ENCODE measurements around the gene CAPNS2. TPM values are rescaled to one million over a fixed set of nuclear protein-coding genes. Genes with fewer than 3 reads are reported as not detected.

The CAPNS2 gene
- total RNA-seq, 4 donors from 2014 or later, result 0.98 to 4.8 (median 3.6) TPM; not detected in 1

DNA sequence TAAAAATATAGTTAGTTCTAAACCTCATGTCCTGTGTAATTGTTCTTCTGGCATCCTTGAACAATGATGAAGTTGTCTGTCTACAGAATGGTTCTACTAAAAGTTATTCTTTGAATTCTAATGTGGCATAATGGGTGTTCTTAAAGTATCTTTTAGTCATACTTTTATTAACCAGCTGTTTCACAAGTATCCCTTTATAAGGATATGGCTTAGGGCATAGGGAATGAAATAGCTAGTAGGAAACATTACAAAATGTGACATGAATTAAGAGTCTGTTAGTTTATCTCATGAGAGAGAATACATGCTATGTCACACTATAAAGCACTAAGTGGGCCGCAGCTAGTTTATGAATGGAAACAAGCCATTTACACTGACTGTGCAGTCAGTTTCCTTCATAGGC is 26.3 kb upstream of the CAPNS2 start:
- 47 to 58% methylated on average over 1 of the region's 1 CpG for WGBS, 2 donors
- Histone ChIP-seq H3K27me3 (no peaks in the 10 kb centered on the region), H3K9me3 (no peaks in the 10 kb centered on the region), H3K4me1 (peaks cover 0 to 76% (median 10%) of the 10 kb centered on the region in 4 donors), H3K27ac (peak overlapping the region in 3 of 4 donors; percentile 41 to 84 (median 67)), H3K36me3 (no peaks in the 10 kb centered on the region), H3K4me3 (no peak overlapping the region)
- TF ChIP-seq POLR2A (IDR thresholded peaks at IDR 0.05), result no peak
- TF ChIP-seq, protein P1, sequence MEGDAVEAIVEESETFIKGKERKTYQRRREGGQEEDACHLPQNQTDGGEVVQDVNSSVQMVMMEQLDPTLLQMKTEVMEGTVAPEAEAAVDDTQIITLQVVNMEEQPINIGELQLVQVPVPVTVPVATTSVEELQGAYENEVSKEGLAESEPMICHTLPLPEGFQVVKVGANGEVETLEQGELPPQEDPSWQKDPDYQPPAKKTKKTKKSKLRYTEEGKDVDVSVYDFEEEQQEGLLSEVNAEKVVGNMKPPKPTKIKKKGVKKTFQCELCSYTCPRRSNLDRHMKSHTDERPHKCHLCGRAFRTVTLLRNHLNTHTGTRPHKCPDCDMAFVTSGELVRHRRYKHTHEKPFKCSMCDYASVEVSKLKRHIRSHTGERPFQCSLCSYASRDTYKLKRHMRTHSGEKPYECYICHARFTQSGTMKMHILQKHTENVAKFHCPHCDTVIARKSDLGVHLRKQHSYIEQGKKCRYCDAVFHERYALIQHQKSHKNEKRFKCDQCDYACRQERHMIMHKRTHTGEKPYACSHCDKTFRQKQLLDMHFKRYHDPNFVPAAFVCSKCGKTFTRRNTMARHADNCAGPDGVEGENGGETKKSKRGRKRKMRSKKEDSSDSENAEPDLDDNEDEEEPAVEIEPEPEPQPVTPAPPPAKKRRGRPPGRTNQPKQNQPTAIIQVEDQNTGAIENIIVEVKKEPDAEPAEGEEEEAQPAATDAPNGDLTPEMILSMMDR (IDR thresholded peaks at IDR 0.05), result no peak
- no peak for TF ChIP-seq EP300 (IDR thresholded peaks at IDR 0.05)
- no peak for DNase-seq (ENCODE audit: low spot score in 2 of 2)

DNA sequence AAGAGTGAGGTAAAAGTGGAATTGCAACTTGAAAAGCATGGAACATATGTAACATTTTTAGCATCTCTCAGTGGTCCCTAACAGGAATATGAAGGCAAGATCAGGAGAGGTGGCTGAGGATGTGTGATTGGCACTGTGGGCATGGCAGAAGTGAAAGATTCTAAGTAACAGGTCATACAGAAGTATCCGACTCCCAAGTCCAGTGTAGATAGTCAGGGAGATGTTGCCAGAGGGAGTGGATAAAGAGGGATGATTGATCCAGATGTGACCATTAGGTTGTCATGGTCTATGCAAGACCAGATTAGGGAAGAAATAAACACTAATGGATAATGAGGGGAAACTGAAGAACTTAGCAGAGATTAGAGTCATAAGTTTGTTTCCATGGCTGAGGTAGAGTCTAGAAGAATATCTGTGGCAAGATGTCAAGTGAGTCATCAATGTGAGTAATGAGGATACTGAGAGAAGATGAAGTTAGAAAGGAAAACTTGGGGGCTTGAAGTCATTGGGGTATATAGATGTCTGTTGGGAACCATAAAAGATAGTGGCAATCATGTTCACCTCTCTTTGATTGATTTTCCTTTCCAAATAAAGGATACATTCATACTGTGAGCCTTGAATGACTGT is 23.9 kb upstream of the CAPNS2 start:
- 88 to 94% methylated on average over 1 of the region's 1 CpG for WGBS, 2 donors
- H3K9me3 ChIP-seq, result no peaks in the 10 kb centered on the region
- no peaks in the 10 kb centered on the region for H3K27me3 ChIP-seq
- DNase-seq (ENCODE audit: low spot score in 2 of 2), result peak in 1 of 2 donors; percentile 17
- peaks cover 0 to 53% (median 10%) of the 10 kb centered on the region in 4 donors for H3K4me1 ChIP-seq
- peak overlapping the region in 2 of 4 donors; percentile 21 to 47 for H3K27ac ChIP-seq
- H3K36me3 ChIP-seq, result no peaks in the 10 kb centered on the region
- TF ChIP-seq, protein P1 (IDR thresholded peaks at IDR 0.05), result no peak
- TF ChIP-seq POLR2A (IDR thresholded peaks at IDR 0.05), result no peak
- TF ChIP-seq EP300 (IDR thresholded peaks at IDR 0.05), result no peak
- no peak overlapping the region for H3K4me3 ChIP-seq

DNA sequence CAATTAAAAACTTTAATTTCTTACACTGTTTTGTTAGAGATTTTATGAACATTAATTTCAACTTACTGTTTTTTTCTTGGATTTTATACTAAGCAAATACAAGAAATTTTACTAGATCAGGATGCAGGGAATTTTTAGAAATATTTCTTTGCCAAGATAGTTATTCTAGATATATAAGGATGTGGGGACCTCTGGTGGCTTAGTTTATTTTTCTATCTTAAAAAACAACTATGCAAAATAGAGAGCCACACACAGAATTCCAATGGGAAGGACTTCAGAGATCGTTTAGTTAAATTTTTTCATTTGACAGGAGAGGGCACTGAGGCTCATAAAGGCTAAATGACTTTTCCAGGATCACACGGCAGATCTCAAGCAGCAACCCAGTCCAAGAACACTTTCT is 23.0 kb upstream of the CAPNS2 start:
- WGBS, 2 donors, result 6 to 8% methylated on average over 2 of the region's 2 CpGs
- Histone ChIP-seq H3K36me3 (peaks cover 0 to 2% (median 0%) of the 10 kb centered on the region in 3 donors), H3K4me1 (peaks cover 0 to 45% (median 10%) of the 10 kb centered on the region in 4 donors), H3K4me3 (no peak overlapping the region), H3K27ac (peak overlapping the region in 1 of 4 donors; percentile 47), H3K9me3 (no peaks in the 10 kb centered on the region), H3K27me3 (no peaks in the 10 kb centered on the region)
- TF ChIP-seq EP300 (IDR thresholded peaks at IDR 0.05) (no peak), POLR2A (IDR thresholded peaks at IDR 0.05) (no peak)
- TF ChIP-seq, protein P1 (IDR thresholded peaks at IDR 0.05), result peak; percentile 26 to 75 (median 32)
- DNase-seq (ENCODE audit: low spot score in 2 of 2), result no peak

DNA sequence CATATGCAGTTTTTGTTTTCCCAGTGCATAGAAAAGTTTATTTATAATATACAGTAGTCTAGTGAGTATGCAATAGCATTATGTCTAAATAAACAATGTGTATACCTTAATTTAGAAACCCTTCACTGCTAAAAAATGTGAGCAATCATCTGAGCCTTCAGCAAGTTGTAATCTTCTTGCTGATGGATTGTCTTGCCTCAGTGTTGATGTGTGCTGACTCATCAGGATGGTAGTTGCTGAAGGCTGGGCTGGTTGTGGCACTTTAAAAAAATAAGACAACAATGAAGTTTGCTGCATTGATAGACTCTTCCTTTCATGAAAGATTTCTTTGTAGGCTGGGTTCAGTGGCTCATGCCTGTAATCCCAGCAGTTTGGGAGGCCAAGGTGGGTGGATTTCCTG is 13.9 kb upstream of the CAPNS2 start:
- no peak overlapping the region for H3K4me3 ChIP-seq
- TF ChIP-seq POLR2A (IDR thresholded peaks at IDR 0.05) (no peak), EP300 (IDR thresholded peaks at IDR 0.05) (no peak)
- TF ChIP-seq, protein P1 (IDR thresholded peaks at IDR 0.05), result no peak
- no peak for DNase-seq (ENCODE audit: low spot score in 2 of 2)
- H3K9me3 ChIP-seq, result no peaks in the 10 kb centered on the region
- H3K27ac ChIP-seq, result no peak overlapping the region
- peaks cover 0 to under 1% (median 0%) of the 10 kb centered on the region in 4 donors for H3K4me1 ChIP-seq
- no peaks in the 10 kb centered on the region for H3K27me3 ChIP-seq
- H3K36me3 ChIP-seq, result peaks cover 0 to 39% (median 0%) of the 10 kb centered on the region in 3 donors

DNA sequence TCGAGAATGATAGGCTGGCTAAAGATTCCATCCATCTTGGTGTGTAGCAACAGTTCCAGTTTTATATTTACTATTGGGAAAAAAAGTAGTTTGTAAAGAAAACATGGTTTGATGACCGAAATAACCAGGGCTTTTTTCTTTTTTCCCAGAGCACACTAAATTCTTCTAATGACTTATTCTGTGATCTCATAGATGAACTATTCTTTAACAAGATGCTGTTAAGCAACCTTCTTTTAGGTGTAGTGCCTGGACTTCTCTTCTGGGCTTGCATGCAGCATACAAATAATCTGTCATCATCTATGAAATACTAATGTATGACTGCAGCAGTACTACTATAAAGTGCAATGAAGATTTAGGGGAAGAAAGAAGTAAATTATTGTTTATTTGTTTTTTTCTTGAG is 11.0 kb upstream of the CAPNS2 start:
- 54 to 79% methylated on average over 2 of the region's 2 CpGs for WGBS, 2 donors
- TF ChIP-seq, protein P1 (IDR thresholded peaks at IDR 0.05), result no peak
- TF ChIP-seq POLR2A (IDR thresholded peaks at IDR 0.05) (no peak), EP300 (IDR thresholded peaks at IDR 0.05) (no peak)
- Histone ChIP-seq H3K4me1 (peaks cover 0 to 29% (median 0%) of the 10 kb centered on the region in 4 donors), H3K27ac (no peak overlapping the region), H3K27me3 (no peaks in the 10 kb centered on the region), H3K36me3 (peaks cover 0 to 27% (median 0%) of the 10 kb centered on the region in 3 donors), H3K9me3 (no peaks in the 10 kb centered on the region), H3K4me3 (no peak overlapping the region)
- no peak for DNase-seq (ENCODE audit: low spot score in 2 of 2)
